H1 (cell line): ENCODE results near the gene ZFP1. TPM values are rescaled to one million over a fixed set of nuclear protein-coding genes. Genes with fewer than 3 reads are reported as not detected.

Source experiments
- TAF1 ChIP-seq: IDR thresholded peaks from 2 replicates; pipeline ENCODE4 v1.6.1; 2011; ENCODE audit warnings: mild to moderate bottlenecking, low read depth, low read length
- polyA plus RNA-seq, 7 experiments: library from polyadenylated mRNA; depleted of rRNA in 3 of 7; stranded (reverse) in 5 of 7; unstranded in 2 of 7; fragments of >200 nt in 5 of 7; fragments of 200-250 nt in 2 of 7; gene quantifications; 1 replicate in 5 of 7; 2 replicates in 1 of 7; 4 replicates in 1 of 7; pipeline versions ENCODE4 v1.2.1 to v1.2.3, GENCODE V29; 2011 to 2013; ENCODE audit warnings: missing spikeins in 2 of 7, mixed read lengths in 2 of 7
- total RNA-seq: library from RNA; stranded (reverse); fragmentation: NEBNext Ultra II Directional; extraction: Animal tissue kit (Norgen Biotek cat#: 25700); gene quantifications from 2 replicates; pipeline ENCODE4 v1.2.1, GENCODE V29; 2021

ZFP1 gene
- total and polyA plus RNA-seq, 2 of the 8 experiments (the other 6 are each of a cell fraction or from before 2014, with no cell fraction given), result 4.0 to 11.2 TPM

GRCh38 chr16:75202069-75202590, 53.8 kb downstream of the ZFP1 start (continued):
- no peak for TF ChIP-seq TAF1
